ENCODE measurements around the gene GALNT13.

The GALNT13 gene

DNA sequence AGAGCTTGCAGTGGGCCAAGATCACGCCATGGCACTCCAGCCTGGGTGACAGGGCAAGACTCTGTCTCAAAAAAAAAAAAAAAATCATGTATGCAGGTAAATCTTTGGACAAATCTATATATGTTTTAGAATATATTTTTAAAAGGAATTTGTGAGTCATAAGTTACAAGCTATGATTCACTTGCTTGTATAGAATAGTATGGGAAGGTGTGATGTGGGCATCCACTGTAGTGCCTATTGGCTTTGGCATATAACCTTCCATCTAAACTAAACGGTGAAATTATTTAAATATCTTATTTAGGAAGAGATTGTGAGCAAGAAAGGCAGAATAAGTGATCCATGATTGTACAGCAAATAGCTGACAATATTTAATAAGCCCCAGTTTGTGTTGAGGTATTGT lies 261.1 kb downstream of the GALNT13 start:
- DNase-seq: no peak

DNA sequence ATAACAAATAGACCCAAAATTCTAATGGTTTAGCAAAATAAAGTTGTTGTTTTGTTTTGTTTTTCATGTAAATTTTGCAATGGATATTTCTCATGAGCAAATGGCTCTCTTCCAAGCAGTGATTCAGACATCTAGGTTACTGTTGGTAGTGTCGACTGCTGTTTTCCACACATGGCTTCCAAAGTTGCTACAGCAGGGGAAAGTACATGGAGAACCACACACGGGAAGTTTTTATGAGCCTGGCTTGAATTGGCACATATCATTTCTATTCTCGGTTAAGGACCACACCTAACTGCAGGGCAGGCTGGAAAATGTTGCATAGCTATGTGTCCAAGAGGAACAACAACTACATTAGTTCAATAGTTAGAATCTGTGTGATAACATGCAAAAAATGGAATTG lies 262.1 kb downstream of the GALNT13 start:
- no peak for DNase-seq

DNA sequence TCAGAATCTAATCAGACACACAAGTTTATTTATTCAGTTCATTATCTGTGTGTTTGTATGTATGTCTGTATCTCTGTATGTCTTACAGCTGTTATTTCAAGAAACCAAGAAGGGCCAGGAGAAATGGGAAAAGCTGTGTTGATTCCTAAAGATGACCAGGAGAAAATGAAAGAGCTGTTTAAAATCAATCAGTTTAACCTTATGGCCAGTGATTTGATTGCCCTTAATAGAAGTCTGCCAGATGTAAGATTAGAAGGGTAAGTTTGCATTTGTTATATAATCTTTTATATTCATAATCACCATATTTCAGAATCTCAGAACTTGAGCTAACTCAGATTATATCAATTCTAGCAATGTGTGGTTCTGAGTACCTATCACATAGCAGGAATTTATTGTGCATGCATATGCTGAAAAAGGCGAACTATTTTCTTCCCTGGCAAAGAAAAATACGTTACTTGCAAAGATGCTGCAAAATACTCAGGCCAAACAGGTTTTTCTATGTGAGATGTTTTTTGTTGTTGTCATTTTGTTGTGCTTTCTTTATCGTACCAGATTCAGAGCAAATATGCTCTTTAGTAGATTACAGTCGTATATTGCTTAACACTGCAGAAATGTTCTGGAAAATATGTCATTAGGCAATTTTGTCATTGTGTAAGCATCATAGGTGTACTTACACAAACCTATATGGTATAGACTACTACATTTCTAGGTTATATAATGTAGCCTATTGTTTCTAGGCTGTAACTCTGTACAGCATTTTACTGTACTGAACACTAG lies 268.7 kb downstream of the GALNT13 start:
- DNase-seq: no peak

DNA sequence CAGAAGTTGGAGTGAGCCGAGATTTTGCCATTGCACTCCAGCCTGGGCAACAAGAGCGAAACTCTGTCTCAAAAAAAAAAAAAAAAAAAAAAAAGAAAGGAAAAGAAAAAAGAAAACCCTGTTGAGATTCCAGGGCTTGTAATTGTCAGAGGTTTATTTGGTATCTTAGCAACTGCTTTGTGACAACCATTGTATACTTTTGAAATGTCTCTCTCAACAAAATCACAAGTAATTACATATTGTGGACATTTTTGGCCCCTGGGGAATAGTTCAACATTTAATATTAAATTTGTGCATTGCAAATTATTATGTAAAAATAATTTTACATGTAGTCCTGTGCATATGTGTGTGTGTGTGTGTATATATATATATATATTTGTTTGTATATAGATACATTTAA lies 270.8 kb downstream of the GALNT13 start:
- no peak for DNase-seq

DNA sequence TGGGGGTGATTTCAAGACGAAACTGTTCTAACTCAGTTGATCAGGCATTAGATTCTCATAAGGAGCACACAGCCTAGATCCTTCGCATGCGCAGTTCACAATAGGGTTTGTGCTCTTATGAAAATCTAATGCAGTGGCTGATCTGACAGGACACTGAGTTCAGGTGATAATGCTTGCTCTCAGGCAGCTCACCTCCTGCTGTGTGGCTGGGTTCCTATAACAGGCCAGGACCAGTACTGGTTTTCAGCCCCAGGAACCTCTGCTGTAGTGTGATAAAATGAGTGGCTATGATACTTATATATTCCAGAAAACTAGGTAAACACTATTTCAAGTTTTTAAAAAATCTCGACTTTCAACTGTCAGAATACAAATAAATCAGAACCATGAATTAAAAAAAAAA lies 271.4 kb downstream of the GALNT13 start:
- no peak for DNase-seq

DNA sequence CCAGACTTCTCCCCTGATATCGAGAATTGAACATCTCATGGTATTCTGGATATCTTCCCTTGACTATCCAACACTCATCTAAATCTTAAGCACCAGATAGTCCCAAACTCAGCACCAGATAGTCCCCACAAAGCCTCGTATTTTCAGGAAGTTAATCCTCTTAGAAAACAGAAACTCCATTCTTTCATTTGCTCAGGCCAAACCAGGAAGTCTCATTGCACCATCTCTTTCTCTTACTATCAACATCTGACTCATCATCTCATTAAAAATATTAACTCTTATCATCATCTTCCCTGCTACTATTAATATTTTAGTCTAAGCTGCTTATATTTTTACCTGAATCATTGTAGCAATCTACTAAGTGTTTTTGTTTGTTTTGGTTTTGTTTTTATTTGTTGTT lies 286.4 kb downstream of the GALNT13 start:
- DNase-seq: no peak

DNA sequence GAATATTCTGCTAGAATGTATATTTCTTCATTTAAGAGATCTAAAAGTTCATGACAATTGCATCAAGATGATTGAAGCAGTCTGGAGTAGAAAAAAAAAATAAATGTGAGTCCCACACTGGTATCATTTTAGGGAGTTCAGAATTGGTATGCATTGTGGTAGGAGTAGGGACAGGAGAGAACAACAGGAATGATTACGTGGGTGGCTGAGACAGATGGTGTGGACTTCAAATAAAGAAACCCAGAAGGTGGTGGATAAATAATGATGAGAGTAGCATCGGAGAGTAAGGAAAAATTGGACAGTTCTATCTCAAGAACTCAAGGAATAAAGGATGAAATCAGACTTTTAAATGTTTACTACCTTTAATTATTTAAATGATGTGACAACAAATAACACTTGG lies 289.6 kb downstream of the GALNT13 start:
- no peak for DNase-seq

DNA sequence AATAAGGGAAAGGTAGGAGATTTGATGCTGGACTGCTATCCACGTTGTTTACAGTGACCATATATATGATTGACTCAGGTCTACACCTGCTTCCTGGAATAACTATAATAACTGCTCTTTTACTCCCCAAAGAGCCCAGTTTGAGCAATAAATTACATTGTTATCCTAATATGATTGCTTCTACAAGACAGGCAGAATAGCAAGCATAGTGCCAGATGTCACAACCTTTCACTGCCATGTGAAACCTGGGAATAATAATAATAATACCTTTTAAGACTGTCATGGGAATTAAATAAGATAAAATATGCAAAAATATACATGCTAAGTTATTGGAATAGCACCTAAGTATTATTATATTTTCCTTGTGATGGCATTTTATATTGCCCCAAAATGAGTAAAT lies 298.7 kb downstream of the GALNT13 start:
- DNase-seq: no peak

DNA sequence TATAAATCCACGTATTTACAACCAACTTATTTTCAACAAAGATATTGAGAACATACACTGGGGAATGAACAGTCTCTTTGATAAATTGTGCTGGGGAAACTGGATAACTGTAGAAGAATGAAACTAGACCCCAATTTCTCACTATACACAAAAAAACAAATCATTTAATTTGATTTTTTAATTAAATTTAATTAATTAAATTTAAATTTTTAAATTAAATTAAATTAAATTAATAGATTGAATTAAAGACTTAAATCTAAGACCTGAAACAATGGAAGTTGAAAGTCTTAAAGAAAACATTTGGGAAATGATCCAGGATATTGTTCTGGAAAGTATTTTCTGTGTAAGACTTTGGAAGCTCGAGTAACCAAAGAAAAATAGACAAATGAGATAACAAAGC lies 301.4 kb downstream of the GALNT13 start:
- DNase-seq: no peak

DNA sequence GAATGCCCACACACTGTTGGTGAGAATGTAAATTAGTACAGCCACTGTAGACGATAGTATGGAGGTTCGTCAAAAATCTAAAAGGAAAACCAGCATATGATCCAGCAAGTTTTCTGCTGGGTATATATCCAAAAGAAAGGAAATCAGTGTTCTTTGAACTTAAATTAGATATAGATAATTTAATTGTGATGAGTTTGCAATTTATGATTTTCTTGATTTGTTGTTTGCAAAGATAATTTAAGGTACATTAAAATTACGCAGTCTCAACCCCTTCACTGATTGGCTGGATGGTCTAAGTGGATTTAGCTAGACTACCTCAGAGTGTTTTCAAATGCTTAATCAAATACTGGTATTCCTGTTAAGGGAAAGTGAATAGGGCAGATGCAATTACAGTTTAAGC lies 302.2 kb downstream of the GALNT13 start:
- no peak for DNase-seq

DNA sequence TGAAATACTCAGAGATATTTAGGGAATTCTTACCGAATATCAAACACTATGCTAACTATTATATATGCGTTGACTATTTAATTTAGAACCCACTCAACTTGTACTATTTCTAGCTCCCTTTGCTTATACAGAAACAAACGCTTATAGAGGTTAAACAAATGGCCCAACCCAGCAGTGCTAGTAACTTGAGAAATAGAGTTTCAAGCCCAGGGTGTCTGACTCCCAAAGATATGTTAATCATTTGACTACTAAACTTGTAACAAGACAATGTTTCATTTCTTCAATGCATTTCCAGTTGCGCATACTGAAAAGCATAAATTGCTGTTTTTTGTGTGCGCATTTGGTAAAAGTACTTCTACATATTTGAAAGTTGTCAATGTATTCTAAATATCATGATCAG lies 310.3 kb downstream of the GALNT13 start:
- no peak for DNase-seq

DNA sequence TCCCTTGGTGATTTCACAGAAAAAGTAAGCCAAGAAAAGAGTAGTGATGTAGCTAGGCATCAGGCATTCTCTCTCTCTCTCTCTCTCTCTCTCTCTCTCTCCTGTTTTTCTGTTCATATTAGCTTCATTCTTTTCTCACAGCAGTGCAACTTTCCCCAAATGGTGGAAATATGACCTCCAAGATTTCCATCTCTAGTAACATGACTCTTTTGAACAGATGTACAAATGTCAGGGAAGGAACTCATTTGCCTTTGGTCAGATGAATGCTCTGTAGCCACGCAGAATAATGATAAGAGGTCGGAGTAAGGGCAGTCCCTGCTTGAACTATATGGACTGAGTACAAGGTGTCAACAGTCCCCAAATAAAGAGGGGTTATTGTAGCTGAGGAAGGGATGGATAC lies 316.2 kb downstream of the GALNT13 start:
- DNase-seq: no peak

DNA sequence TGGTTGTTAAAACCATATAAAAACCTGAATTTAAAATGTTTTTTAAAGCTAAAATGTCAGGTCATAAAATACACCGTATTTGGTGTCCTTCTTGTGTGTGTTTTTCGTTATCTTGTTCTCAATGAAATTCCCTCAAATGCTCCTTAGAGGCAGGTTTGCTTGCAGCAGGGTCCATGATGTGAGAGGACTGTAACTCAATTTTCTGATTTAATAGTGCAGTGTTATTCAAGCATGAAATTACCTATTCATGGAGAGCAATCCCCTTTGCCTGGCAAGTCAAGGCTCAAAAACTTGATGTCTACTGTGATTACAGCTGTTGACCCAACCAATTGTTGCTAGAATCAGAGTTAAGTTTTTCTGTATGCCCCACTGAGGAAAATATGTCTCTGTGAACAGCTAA lies 318.2 kb downstream of the GALNT13 start:
- no peak for DNase-seq

DNA sequence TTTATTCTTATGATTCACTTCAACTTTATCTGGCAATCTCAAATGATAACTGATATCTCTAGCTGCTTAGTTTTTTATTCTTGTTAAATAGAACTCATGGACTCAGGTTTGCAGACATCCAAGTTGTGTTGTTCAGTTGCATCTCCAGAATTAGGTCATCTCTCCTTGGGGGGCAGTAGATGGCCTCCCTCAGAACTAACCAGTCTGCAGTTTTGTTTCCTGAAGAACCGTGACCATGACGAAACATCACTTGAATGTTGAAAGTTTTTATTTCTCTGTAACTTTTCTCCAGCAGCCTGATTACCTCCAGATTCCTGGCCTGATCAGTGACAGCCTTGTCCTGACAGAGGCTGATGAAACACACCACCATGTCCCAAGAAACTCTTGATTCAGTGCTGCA lies 321.5 kb downstream of the GALNT13 start:
- no peak for DNase-seq

DNA sequence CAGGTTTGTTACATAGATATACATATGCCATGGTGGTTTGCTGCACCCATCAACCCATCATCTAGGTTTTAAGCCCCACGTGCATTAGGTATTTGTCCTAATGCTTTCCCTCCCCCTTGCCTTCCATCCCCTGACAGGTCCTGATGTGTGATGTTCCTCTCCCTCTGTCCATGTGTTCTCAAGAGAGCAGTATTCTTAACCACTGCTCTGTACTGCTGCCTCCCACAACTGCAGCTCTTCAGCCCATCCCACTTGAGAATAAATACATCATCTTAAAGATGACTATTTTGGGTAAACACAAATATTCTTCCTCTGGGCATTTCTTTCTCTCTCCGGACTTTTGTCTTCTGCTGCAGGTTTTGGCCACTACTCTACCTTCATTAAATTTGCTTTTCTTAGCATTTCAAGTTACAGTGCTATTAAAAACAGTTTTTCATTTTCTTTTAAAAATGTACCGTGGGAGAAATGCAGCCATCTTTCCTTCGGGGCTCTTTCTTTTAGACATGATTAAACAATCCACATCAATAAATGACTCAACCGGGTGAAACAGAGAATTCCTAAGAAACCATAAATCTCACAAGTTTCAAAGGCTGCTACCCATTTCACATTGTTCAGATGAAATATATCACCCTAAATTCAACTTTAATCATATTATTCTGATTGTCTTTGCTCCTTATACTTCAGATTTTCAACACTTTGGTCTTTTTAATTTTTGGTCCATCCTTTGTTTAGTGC lies 323.4 kb downstream of the GALNT13 start:
- no peak for DNase-seq

DNA sequence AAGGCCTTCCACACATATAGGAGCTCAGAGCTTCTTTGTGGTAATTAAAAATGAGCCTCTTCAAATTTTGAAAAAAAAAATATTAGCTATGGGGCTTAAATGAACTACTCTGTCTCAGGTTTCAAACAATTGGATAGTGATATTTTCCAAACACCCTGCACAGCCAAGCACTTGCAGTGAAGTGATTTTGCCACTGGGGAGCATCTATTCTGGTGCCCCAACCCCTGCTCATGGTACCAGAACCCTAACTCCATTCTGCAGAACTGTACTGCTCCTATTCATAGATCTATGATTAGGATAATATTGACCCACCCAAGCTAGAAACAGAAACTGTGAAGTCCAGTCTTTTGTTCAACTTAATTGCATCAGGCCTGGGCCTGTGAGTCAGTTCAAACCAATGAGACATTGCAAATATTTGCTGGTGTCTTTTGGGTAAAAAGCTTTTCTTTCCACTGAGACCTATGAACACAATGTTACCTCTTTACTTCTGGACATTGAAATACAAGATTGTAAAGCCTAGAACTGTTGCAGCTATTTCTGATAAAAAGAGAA lies 324.0 kb downstream of the GALNT13 start:
- DNase-seq: no peak

DNA sequence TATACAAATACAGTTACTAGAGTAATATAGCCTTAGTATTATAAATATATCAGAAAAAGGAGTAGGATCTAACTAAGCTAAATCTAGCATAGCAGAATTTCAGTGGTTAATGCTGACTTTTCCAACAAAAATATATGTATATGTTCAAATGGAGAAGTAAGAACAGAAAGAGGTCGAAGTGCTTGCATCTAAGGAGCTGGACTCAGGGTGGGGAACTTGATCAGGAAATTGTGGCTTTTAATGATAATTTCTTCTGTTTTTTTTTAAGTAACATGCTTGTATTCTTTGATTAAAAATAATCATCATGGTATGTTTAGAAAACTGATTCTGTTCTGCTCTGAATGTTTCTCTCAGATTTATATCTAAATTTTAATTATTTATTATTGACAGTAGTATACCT lies 327.1 kb downstream of the GALNT13 start:
- no peak for DNase-seq

DNA sequence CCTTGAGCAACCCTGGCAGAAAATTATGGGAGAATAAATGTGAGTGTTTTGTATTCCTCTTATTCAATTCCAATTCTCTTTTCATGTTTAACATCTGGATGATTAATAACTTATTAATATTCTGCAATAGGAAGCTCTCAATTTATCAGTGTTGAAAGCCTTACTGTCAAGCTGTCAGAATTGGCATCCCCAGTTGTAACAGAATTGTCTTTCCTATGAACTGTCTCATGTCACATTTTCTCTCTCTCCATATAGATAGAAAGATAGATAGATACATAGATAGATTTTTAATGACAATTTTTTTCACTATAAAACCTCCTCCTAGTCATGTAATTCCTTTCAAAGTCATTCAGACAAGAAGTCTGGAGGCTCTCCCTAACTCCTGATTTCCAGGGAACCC lies 331.5 kb downstream of the GALNT13 start:
- DNase-seq: no peak

DNA sequence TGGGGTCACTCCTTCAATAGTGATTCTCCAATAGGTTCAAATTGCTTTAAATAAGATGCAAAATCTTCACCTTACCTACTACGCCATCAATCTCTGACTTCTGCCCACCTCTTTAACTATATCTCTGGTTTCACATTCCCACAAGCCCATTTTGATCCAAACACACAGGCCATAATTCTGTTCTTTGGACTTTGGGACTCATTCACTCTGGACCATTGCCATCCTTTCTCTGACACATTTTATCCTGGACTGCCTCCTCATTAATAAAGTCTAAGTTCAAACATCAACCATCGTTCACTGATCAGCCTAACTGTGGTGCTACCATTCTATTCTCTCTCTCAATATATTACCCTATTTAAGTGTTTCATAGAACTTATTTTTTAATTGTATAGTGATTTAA lies 332.2 kb downstream of the GALNT13 start:
- DNase-seq: no peak

DNA sequence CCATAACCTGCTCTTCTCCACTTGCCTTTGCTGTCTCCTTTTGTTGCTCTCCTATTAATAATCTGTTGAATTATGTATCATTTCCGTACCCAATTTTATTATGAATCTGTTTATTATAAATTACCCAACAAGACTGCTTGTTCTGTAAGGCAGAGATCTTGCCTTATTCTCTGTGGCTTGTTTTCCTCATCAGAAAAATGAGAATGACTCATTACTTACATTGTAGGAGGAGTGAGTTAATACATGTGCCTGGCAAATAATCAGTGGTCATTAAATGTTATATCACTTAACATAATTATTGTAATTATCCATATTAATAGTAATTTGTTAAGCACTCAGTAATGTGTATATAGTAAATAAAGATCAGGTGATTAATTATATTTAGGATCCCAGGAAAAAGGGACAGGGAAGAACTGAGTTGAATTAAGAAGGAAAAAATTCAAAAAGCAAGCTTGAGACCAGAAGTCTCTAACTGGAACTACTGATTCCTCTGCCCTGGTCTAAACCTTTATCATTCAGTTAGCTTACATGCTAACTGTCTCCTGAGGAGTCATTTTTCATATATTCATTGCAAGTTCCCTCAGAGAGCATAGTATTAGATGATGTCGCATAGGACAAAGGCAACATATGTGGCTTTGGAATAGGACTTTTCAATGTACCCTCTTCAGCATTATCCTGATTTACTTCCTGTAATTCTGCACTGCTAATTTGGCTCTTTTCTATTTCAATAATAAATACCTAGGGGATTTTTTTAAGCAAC lies 335.7 kb downstream of the GALNT13 start:
- DNase-seq: no peak

DNA sequence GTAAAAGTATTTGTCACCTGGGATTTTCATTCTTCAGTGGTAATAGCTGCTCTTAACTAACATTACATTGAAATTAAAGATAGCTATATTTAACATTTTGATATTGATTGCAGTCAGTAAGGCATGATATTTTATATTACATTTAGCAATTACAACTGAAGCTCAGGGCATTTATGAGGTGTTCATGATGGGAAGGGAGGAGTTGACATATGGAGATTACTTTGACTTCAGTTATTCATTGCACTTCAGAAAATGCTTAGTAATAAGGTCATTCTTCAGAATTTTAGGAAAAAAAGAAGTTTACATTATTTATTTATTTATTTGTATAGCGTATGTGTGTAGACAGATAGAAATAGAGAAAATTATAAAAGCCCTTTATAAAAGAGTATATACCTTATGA lies 352.0 kb downstream of the GALNT13 start:
- no peak for DNase-seq

DNA sequence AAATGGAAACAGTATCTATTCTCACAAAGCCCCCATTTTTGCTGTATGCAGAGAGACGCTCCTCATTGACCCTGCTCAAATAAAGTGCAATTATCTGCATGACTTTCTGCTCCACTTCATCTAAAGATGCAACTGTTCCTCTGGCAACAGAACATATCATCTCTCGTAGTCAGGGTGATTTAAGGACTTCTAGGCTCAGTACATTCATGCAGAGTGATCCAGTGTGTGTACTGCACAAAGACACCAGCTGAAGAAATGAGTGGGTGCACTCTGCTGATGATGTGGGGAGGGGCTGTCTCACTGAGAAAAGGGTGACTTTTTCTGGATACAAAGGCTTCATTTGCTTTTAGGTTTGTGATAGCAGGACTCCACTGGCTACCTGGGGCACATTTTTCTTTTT lies 355.2 kb downstream of the GALNT13 start:
- DNase-seq: no peak

DNA sequence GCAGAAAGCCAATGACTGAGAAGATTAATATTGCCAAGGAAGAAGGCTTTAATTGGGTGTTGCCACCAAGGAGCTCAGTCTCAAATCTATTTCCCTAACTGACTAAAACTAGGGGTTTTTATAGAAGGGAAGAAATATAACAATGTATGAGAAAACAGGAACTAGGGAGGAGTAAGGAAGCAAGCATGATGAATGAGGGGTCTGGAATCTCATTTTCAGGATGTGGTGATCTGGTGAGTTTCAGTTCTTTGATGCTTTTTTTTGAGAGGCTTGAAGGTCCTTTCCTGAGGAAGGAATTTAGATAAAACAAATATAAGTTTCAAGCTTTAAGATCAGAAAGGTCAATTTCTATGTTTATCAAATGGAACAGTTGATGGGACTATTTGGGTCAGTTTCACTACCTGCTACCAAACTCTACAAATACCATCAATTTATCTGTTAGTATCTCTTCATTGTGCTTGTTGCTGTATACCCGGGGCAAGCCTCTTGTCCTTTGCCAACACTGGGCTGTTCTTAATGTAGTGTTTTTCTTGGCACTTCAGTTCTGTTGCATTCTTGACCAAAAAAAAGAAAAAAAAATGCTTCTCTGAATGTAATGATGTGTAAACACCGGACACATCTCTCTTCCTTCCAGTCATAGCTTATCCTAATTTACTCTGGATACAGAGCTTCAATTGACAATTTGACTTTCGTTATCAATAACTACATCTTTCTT lies 357.0 kb downstream of the GALNT13 start:
- DNase-seq: no peak
